BE2C (cell line): ENCODE measurements around the gene DISP2. TPM values are rescaled to one million over a fixed set of nuclear protein-coding genes. Genes with fewer than 3 reads are reported as not detected.

Source experiments
- DNase-seq: peaks from one replicate; pipeline ENCODE4 v3.0.0-alpha.2; 2020
- H3K27me3 ChIP-seq: fragments of 250-450 bp; sonication (Bioruptor Pico); 2 replicates; pipeline ENCODE4 v1.5.1; 2020; ENCODE audit warnings: mild to moderate bottlenecking
- H3K36me3 ChIP-seq: fragments of 250-450 bp; sonication (Bioruptor Pico); 2 replicates; pipeline ENCODE4 v1.5.1; 2020; ENCODE audit warnings: mild to moderate bottlenecking
- H3K4me1 ChIP-seq: fragments of 250-450 bp; sonication (Bioruptor Pico); 2 replicates; pipeline ENCODE4 v1.5.1; 2020
- H3K4me3 ChIP-seq: 2 replicates; pipeline ENCODE4 v1.5.1; 2011; ENCODE audit warnings: low read depth, low read length
- H3K9me3 ChIP-seq: fragments of 250-450 bp; sonication (Bioruptor Pico); 2 replicates; pipeline ENCODE4 v1.5.1; 2020
- polyA plus RNA-seq: library from polyadenylated mRNA; unstranded; fragments of >200 nt; gene quantifications from one replicate; pipeline ENCODE4 v1.2.1, GENCODE V29; 2012; ENCODE audit warnings: low read depth, missing spikeins; ENCODE audit not compliant: insufficient read length, insufficient read depth
- TF ChIP-seq, protein P1 (sequence below): IDR thresholded peaks from 2 replicates; pipeline ENCODE4 v1.5.1; 2012; ENCODE audit warnings: mild to moderate bottlenecking, low read depth, low read length

DISP2 gene, protein sequence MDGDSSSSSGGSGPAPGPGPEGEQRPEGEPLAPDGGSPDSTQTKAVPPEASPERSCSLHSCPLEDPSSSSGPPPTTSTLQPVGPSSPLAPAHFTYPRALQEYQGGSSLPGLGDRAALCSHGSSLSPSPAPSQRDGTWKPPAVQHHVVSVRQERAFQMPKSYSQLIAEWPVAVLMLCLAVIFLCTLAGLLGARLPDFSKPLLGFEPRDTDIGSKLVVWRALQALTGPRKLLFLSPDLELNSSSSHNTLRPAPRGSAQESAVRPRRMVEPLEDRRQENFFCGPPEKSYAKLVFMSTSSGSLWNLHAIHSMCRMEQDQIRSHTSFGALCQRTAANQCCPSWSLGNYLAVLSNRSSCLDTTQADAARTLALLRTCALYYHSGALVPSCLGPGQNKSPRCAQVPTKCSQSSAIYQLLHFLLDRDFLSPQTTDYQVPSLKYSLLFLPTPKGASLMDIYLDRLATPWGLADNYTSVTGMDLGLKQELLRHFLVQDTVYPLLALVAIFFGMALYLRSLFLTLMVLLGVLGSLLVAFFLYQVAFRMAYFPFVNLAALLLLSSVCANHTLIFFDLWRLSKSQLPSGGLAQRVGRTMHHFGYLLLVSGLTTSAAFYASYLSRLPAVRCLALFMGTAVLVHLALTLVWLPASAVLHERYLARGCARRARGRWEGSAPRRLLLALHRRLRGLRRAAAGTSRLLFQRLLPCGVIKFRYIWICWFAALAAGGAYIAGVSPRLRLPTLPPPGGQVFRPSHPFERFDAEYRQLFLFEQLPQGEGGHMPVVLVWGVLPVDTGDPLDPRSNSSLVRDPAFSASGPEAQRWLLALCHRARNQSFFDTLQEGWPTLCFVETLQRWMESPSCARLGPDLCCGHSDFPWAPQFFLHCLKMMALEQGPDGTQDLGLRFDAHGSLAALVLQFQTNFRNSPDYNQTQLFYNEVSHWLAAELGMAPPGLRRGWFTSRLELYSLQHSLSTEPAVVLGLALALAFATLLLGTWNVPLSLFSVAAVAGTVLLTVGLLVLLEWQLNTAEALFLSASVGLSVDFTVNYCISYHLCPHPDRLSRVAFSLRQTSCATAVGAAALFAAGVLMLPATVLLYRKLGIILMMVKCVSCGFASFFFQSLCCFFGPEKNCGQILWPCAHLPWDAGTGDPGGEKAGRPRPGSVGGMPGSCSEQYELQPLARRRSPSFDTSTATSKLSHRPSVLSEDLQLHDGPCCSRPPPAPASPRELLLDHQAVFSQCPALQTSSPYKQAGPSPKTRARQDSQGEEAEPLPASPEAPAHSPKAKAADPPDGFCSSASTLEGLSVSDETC (N-terminal part only)
- polyA plus RNA-seq, result 10.1 TPM

DNA sequence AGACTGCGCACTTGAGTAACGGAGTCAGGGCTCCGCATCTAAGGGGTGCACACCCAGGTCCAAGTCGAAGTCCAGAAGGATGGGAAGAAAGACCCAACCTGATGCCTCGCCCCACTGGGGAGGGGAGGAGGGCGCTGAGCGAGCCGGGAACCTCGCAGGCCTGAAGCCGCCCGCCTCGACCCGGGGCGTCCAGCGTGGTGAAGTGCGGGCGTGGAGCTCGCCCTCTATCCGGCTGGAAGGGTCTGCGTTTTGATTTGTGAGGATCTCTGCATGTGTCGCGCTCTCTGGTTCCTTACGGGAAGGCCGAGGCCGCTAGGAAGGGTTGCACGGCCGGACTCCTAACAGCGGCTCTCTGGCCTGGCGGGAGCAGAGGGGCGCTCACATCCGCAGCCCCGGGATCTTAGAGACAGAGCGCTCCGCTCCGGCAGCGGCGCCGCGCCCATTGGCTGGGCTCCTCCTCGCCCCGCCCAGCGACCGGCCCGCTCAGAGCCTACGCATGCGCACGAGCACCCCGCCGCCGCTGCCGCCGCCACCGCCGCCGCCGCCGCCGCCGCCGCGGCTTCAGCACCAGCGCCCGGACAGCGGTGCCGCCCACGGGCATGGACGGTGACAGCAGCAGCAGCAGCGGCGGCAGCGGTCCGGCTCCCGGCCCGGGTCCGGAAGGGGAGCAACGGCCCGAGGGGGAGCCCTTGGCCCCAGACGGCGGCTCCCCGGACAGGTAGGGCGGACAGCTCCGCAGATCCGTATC lies at the start of gene DISP2:
TSS of gene DISP2 (plus strand) at position 497 of the 748 bp plus-strand sequence. CDS start at position 600, 103 bp downstream.
- H3K4me1 ChIP-seq, result peaks cover 14% of the 10 kb centered on the region
- H3K27me3 ChIP-seq, result no peaks in the 10 kb centered on the region
- TF ChIP-seq, protein P1, sequence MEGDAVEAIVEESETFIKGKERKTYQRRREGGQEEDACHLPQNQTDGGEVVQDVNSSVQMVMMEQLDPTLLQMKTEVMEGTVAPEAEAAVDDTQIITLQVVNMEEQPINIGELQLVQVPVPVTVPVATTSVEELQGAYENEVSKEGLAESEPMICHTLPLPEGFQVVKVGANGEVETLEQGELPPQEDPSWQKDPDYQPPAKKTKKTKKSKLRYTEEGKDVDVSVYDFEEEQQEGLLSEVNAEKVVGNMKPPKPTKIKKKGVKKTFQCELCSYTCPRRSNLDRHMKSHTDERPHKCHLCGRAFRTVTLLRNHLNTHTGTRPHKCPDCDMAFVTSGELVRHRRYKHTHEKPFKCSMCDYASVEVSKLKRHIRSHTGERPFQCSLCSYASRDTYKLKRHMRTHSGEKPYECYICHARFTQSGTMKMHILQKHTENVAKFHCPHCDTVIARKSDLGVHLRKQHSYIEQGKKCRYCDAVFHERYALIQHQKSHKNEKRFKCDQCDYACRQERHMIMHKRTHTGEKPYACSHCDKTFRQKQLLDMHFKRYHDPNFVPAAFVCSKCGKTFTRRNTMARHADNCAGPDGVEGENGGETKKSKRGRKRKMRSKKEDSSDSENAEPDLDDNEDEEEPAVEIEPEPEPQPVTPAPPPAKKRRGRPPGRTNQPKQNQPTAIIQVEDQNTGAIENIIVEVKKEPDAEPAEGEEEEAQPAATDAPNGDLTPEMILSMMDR, result no peak
- peak; percentile 94 for DNase-seq
- H3K4me3 ChIP-seq, result peak within 1 kb of the TSS; percentile 70
- H3K36me3 ChIP-seq, result no peaks in the 10 kb centered on the region
- H3K9me3 ChIP-seq, result no peaks in the 10 kb centered on the region

DNA sequence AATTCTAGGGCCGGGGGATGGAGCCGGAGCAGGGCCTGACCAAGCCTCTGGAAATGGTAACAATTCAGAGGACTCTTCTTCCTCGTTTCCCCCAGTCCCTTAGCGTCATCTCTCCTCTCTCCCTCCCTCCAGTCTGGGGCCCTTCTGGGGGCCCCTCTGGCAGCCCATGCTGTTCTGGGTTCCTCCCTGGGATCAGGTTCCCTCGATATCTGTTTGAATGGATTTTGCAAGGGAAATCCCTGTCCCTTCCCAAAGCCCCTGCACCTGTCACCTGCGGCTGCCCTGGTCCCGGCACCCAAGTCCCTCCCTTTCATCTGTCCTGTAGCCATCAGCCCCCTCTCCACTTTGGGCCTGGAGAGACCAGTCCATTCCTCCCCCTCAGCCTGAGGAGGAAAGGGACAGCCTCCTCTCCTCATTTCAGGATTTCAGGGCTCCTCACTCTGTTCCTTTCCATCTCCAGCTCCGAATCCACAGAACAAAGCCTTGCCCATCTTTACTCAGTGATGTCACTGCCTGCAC lies 48.6 kb upstream of the DISP2 start:
- DNase-seq, result no peak
- no peaks in the 10 kb centered on the region for H3K9me3 ChIP-seq
- H3K4me3 ChIP-seq, result no peak overlapping the region
- H3K4me1 ChIP-seq, result no peaks in the 10 kb centered on the region
- H3K27me3 ChIP-seq, result no peaks in the 10 kb centered on the region
- TF ChIP-seq, protein P1, result no peak
- no peaks in the 10 kb centered on the region for H3K36me3 ChIP-seq

DNA sequence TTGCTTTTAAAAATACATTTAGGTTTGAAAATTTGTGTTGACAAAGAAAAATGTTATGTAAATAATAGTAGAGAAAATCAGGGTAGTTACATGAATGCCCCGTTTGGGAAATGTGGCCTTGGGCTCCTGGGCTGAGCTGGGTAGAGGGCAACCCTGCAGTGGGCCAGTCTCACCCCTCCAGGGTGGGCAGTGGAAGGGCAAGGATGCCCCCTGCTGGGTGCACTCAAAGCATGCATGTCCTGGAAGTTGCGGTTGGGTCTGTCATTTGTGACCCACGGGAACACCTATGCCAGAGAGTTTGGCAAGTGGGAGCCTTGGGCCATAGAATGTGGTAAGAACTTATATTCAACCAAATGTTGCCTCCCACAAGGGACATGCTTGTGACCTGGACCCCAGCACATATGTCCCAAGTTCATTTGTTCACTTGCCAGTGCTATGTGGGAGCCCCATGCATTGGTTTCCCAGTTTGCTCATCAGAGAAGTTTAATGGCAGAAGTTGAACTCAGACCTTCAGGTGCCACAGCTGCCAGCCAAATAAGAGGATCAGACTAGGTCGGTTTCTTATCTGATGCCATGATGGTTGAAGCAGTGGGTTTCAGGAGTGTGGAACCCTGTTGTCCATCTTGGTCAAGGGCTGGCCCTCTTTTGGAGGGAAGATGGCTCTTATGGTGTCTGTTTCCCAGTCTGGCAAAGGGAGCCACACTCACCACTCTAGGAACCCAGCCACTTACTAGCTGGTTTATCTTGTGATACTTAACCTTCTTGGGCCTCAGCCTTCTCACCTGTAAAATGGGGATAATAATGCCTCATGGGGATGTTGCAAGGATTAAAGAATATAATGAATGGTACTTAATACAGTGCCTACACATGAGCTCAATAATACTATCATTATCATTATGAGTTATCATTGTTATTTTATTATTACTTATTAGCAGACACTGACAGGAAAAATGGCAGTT lies 47.7 kb upstream of the DISP2 start:
- H3K9me3 ChIP-seq, result no peaks in the 10 kb centered on the region
- peak; percentile 86 for DNase-seq
- H3K4me1 ChIP-seq, result no peaks in the 10 kb centered on the region
- TF ChIP-seq, protein P1, result peak; percentile 98
- H3K36me3 ChIP-seq, result no peaks in the 10 kb centered on the region
- no peak overlapping the region for H3K4me3 ChIP-seq
- no peaks in the 10 kb centered on the region for H3K27me3 ChIP-seq

DNA sequence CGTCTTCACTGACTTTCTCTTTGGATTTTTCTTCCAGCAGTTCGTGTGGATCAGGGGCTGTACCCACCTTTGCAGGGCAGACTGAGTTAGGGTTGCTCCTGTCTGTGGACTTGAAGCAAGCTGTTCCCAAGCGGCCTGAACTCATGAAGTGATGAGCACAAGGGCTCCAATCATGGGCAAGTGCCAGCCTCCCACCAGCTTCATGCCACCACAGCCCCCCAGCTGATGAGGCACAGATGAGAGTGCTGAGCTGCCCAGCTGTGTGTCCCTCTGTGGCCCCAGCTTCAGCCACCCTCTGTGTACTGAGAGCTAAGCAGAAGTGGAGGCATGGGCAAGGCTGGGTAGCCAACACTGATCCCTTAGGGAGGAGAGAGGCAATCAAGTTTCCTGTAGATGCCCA lies 47.0 kb upstream of the DISP2 start:
- H3K36me3 ChIP-seq, result no peaks in the 10 kb centered on the region
- no peak overlapping the region for H3K4me3 ChIP-seq
- H3K9me3 ChIP-seq, result no peaks in the 10 kb centered on the region
- TF ChIP-seq, protein P1, result no peak
- H3K4me1 ChIP-seq, result no peaks in the 10 kb centered on the region
- no peaks in the 10 kb centered on the region for H3K27me3 ChIP-seq
- DNase-seq, result no peak
